Peyer's patch (tissue), 4 donors: ENCODE measurements around the gene DHRS2. TPM values are rescaled to one million over a fixed set of nuclear protein-coding genes. Genes with fewer than 3 reads are reported as not detected.
"Not testable (repeated sequence)": the region's sequence is repeated elsewhere in the genome, so short reads cannot be mapped to it uniquely, and the experiment has no call there.

ENCODE experiments used
- DNase-seq, 3 donors: peaks; one replicate each; pipeline ENCODE4 v3.0.0-alpha.2; 2017 to 2019
- H3K27ac ChIP-seq, 4 donors: fragments of 200-600 bp; sonication (generic); one replicate each; pipeline ENCODE4 v1.5.1; 2016 to 2019
- H3K27me3 ChIP-seq, 2 donors: fragments of 200-600 bp; sonication (generic); one replicate each; pipeline ENCODE4 v1.5.1; 2019
- H3K36me3 ChIP-seq, 3 donors: fragments of 200-600 bp; sonication (generic); one replicate each; pipeline ENCODE4 v1.5.1; 2016 to 2019
- H3K4me1 ChIP-seq, 4 donors: fragments of 200-600 bp; sonication (generic); one replicate each; pipeline ENCODE4 v1.5.1; 2016 to 2019
- H3K4me3 ChIP-seq, 4 donors: fragments of 200-600 bp; sonication (generic); 1 replicate in 3 of 4; 2 replicates in 1 of 4; pipeline ENCODE4 v1.5.1; 2016 to 2019; ENCODE audit warnings: mild to moderate bottlenecking in 1 of 4
- H3K9me3 ChIP-seq, 4 donors: fragments of 200-600 bp; sonication (generic); one replicate each; pipeline ENCODE4 v1.5.1; 2016 to 2019; ENCODE audit warnings: mild to moderate bottlenecking in 1 of 4
- POLR2A ChIP-seq, 2 donors: fragments of 450-650 bp; IDR thresholded peaks; one replicate each; pipeline ENCODE4 v1.5.1; 2017; ENCODE audit warnings: antibody characterized with exemption in 2 of 2, mild to moderate bottlenecking in 2 of 2, moderate library complexity in 2 of 2
- total RNA-seq, 4 donors: library from RNA; depleted of rRNA; stranded (reverse); fragments of >200 nt; gene quantifications; one replicate each; pipeline ENCODE4 v1.1.0, GENCODE V29; 2016
- TF ChIP-seq, protein P1 (sequence below), 6 experiments: fragments of 450-650 bp in 4 of 6; fragments of 200-600 bp in 2 of 6; sonication (generic) in 1 of 6; IDR thresholded peaks; one replicate each; pipeline ENCODE4 v1.5.1; 2017 to 2019; ENCODE audit warnings: antibody characterized with exemption in 6 of 6, mild to moderate bottlenecking in 3 of 6, moderate library complexity in 1 of 6

Gene DHRS2
- total RNA-seq, 4 donors from 2014 or later, result not detected

DNA sequence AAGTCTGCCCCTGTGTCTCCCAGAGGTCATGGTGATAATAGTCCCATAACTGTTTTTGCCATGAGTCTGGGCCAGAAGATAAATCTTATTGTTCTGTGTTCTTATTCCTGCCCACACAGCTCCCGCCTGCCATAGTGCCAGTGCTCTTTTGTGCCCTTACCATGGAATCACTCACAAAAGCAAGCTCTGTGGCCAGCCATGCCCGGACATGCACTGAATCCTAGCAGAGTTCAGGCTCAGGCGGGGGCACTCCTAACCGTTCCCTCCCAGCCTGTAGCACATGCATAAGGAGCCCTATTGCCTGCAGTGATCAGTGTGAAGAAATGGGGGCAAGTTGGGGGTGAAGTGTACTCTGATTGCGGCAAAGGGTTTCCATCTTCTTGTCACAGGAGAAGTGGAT, 33.3 kb downstream of the DHRS2 start:
- Histone ChIP-seq H3K36me3 (no peaks in the 10 kb centered on the region), H3K27ac (no peak overlapping the region), H3K4me1 (no peaks in the 10 kb centered on the region), H3K4me3 (no peak overlapping the region), H3K27me3 (no peaks in the 10 kb centered on the region), H3K9me3 (no peaks in the 10 kb centered on the region)
- TF ChIP-seq, protein P1, sequence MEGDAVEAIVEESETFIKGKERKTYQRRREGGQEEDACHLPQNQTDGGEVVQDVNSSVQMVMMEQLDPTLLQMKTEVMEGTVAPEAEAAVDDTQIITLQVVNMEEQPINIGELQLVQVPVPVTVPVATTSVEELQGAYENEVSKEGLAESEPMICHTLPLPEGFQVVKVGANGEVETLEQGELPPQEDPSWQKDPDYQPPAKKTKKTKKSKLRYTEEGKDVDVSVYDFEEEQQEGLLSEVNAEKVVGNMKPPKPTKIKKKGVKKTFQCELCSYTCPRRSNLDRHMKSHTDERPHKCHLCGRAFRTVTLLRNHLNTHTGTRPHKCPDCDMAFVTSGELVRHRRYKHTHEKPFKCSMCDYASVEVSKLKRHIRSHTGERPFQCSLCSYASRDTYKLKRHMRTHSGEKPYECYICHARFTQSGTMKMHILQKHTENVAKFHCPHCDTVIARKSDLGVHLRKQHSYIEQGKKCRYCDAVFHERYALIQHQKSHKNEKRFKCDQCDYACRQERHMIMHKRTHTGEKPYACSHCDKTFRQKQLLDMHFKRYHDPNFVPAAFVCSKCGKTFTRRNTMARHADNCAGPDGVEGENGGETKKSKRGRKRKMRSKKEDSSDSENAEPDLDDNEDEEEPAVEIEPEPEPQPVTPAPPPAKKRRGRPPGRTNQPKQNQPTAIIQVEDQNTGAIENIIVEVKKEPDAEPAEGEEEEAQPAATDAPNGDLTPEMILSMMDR (IDR thresholded peaks at IDR 0.05), result no peak
- TF ChIP-seq POLR2A (IDR thresholded peaks at IDR 0.05), result no peak
- no peak for DNase-seq

GRCh38 chr14:23670481-23670880, 34.3 kb downstream of the DHRS2 start:
- no peaks in the 10 kb centered on the region for H3K27me3 ChIP-seq
- H3K36me3 ChIP-seq, result no peaks in the 10 kb centered on the region
- no peak overlapping the region for H3K27ac ChIP-seq
- TF ChIP-seq, protein P1 (IDR thresholded peaks at IDR 0.05), result no peak
- no peak for TF ChIP-seq POLR2A (IDR thresholded peaks at IDR 0.05)
- H3K4me1 ChIP-seq, result no peaks in the 10 kb centered on the region
- H3K4me3 ChIP-seq, result no peak overlapping the region
- H3K9me3 ChIP-seq, result no peaks in the 10 kb centered on the region
- no peak for DNase-seq

GRCh38 chr14:23672200-23672599, 36.0 kb downstream of the DHRS2 start:
- no peaks in the 10 kb centered on the region for H3K9me3 ChIP-seq
- no peaks in the 10 kb centered on the region for H3K36me3 ChIP-seq
- H3K4me1 ChIP-seq, result no peaks in the 10 kb centered on the region
- H3K4me3 ChIP-seq, result no peak overlapping the region
- TF ChIP-seq, protein P1 (IDR thresholded peaks at IDR 0.05), result no peak
- no peak for TF ChIP-seq POLR2A (IDR thresholded peaks at IDR 0.05)
- H3K27me3 ChIP-seq, result no peaks in the 10 kb centered on the region
- no peak for DNase-seq
- no peak overlapping the region for H3K27ac ChIP-seq

DNA sequence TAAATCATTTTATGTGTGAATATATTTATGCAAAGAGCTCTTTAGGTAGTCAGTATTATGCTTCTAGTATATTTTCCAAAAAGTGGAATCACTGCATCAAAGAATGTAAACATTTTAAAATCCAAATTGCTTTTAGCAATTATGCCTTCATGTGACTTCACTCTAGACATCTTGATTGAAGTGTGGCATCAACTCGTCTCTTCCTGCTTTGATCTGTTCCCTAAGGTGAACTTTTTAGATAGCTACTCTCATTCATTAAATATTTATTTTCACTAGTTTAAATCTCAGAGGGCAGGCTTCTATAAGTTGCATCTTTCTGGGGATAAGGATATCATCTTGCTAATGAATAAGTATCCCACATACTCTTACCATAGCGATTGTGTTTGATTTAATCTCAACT, 39.2 kb downstream of the DHRS2 start:
- no peaks in the 10 kb centered on the region for H3K9me3 ChIP-seq
- TF ChIP-seq POLR2A (IDR thresholded peaks at IDR 0.05), result no peak
- TF ChIP-seq, protein P1 (IDR thresholded peaks at IDR 0.05), result no peak
- no peaks in the 10 kb centered on the region for H3K4me1 ChIP-seq
- H3K4me3 ChIP-seq, result no peak overlapping the region
- H3K36me3 ChIP-seq, result no peaks in the 10 kb centered on the region
- no peak overlapping the region for H3K27ac ChIP-seq
- DNase-seq, result no peak
- no peaks in the 10 kb centered on the region for H3K27me3 ChIP-seq

DNA sequence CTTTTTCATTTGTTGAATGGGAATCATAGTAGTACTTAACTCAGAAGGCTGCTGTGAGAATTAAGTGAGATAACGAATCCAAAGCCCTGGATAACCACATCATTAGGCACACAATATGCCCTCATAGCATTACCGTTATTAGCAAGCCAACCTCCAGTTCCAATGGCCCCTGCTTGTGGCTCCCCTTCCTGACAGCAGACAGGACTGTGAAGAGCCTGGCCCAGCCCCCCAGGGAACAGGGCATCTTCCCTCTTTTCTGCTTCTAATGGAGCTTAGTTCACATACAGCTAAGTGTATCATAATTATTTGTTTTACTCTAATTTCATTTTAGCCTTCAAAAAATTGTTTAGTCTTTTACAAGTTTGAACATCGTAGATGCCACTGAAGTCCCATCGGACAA, 39.7 kb downstream of the DHRS2 start:
- Histone ChIP-seq H3K4me3 (no peak overlapping the region), H3K9me3 (no peaks in the 10 kb centered on the region), H3K4me1 (no peaks in the 10 kb centered on the region), H3K27me3 (no peaks in the 10 kb centered on the region), H3K36me3 (no peaks in the 10 kb centered on the region), H3K27ac (no peak overlapping the region)
- no peak for DNase-seq
- TF ChIP-seq, protein P1 (IDR thresholded peaks at IDR 0.05), result no peak
- no peak for TF ChIP-seq POLR2A (IDR thresholded peaks at IDR 0.05)

DNA sequence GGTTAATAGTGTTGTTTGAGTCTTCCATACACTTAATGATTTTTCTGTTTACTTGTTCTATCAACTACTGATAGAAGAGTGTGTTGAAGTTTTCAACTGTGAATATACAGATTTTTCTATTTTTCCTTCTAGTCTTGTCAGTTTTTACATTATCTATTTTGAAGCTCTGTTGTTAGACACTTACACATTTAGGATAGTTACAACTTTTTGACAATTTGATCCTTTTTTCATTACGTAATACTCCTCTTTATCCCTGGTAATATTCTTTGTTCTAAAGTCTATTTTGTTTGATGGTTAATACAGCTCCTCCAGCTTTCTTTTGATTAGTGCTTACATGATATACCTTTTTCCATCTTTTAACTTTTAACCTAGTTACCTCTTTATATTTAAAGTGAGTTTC, 45.2 kb downstream of the DHRS2 start:
- Histone ChIP-seq H3K27ac (no peak overlapping the region), H3K4me1 (no peaks in the 10 kb centered on the region), H3K9me3 (no peaks in the 10 kb centered on the region), H3K36me3 (no peaks in the 10 kb centered on the region), H3K4me3 (no peak overlapping the region), H3K27me3 (no peaks in the 10 kb centered on the region)
- TF ChIP-seq POLR2A (IDR thresholded peaks at IDR 0.05), result no peak
- TF ChIP-seq, protein P1 (IDR thresholded peaks at IDR 0.05), result no peak
- DNase-seq, result no peak

DNA sequence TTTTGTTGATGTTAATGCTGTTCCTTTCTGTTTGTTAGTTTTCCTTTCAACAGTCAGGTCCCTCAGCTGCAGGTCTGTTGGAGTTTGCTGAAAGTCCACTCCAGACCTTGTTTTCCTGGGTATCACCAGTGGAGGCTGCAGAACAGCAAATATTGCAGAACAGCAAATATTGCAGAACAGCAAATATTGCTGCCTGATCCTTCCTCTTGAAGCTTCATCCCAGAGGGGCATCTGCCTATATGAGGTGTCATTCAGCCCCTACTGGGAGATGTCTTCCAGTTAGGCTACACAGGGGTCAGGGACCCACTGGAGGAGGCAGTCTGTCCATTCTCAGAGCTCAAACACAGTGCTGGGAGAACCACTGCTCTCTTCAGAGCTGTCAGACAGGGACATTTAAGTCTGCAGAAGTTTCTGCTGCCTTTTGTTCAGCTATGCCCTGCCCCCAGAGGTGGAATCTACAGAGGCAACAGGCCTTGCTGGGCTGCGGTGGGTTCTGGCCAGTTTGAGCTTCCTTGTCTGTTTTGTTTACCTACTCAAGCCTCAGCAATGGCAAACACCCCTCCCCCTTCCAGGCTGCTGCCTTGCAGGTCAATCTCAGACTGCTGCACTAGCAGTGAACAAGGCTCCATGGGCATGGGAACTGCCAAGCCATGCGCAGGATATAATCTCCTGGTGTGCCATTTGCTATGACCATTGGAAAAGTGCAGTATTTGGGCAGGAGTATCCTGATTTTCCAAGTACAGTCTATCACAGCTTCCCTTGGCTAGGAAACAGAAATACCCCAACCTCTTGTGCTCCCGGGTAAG, 53.7 kb downstream of the DHRS2 start:
- H3K27ac ChIP-seq, H3K4me3 ChIP-seq, H3K27me3 ChIP-seq, H3K36me3 ChIP-seq, H3K9me3 ChIP-seq, H3K4me1 ChIP-seq, DNase-seq: not testable (repeated sequence)
